Measurements from ENCODE around the gene ARAP2.
"Not testable (repeated sequence)": the region's sequence is repeated elsewhere in the genome, so short reads cannot be mapped to it uniquely, and the experiment has no call there.

Gene ARAP2

DNA sequence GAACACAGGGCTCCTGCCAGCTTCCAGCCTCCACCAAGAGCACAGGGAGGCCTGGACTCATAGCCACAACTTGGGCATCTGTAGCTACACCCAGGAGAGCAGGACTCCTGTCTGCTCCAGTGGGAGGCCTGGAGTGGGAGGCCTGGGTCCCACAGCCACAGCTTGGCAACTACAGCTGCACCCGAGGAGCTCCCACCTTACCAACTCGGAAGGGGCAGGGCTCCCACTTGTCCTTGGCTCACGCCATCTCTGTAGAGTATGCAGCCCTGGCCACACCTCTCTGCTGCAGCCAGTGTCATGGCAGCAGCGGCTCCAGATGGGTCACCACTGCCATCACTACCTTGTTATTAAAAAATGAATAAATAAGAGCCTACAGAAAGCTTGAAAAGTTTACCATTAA is 45.5 kb downstream of the ARAP2 start:
- WGBS, 2 experiments (ENCODE audit: insufficient coverage in 2 of 2): 86 to 96% methylated on average over 2 to 3 of the region's 4 CpGs
- no peak overlapping the region for H3K4me3 ChIP-seq (ENCODE audit: extremely low read depth, insufficient read depth, low read length, poor library complexity, severe bottlenecking)
- H3K27ac ChIP-seq (ENCODE audit: low read depth, low read length, severe bottlenecking): no peak overlapping the region
- H3K36me3 ChIP-seq (ENCODE audit: control insufficient read depth, insufficient read depth, low read length): no peaks in the 10 kb centered on the region
- H3K9me3 ChIP-seq (ENCODE audit: control insufficient read depth, low read length): no peaks in the 10 kb centered on the region
- no peaks in the 10 kb centered on the region for H3K4me1 ChIP-seq (ENCODE audit: control insufficient read depth, insufficient read depth, low read length, poor library complexity, severe bottlenecking)

DNA sequence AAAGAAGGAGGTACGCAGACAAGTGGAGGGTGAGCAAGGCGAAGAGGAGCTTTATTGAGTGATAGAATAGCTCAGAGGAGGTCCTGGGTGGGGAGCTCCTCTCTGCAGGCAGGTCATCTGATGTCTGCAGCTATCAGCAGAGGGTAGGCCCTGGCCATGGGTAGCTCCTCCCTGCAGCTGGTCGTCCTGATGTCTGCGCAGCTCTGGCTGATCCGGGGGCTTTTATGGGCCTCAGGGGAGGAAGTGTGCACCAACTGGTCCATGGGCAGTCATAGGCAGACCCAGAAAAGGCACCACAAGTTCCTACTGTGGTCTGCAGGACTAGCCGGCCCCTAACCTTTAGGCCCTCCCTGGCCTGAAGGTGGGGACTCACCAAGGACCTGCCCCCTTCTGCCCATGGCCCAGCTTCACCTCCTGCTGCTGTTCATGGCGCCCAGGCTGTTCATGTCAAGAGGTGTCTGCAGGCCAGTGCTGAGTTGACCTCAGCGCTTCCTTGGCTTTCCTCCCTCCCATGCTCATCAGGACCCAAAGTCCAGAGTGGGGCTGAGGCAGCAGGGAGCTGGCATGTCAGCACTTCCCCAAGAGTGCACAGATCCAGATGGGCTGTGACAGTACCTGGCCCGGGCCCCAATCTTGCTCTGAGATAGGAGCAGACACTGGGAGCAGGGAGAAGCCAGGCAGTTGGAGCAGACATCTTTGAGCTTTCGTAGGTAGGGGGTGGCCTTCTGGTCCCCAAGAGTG is 46.1 kb downstream of the ARAP2 start:
- 94 to 95% methylated on average over 7 to 8 of the region's 10 CpGs for WGBS, 2 experiments (ENCODE audit: insufficient coverage in 2 of 2)
- H3K9me3 ChIP-seq (ENCODE audit: control insufficient read depth, low read length): no peaks in the 10 kb centered on the region
- H3K27ac ChIP-seq (ENCODE audit: low read depth, low read length, severe bottlenecking): no peak overlapping the region
- no peak overlapping the region for H3K4me3 ChIP-seq (ENCODE audit: extremely low read depth, insufficient read depth, low read length, poor library complexity, severe bottlenecking)
- H3K36me3 ChIP-seq (ENCODE audit: control insufficient read depth, insufficient read depth, low read length): no peaks in the 10 kb centered on the region
- H3K4me1 ChIP-seq (ENCODE audit: control insufficient read depth, insufficient read depth, low read length, poor library complexity, severe bottlenecking): no peaks in the 10 kb centered on the region

DNA sequence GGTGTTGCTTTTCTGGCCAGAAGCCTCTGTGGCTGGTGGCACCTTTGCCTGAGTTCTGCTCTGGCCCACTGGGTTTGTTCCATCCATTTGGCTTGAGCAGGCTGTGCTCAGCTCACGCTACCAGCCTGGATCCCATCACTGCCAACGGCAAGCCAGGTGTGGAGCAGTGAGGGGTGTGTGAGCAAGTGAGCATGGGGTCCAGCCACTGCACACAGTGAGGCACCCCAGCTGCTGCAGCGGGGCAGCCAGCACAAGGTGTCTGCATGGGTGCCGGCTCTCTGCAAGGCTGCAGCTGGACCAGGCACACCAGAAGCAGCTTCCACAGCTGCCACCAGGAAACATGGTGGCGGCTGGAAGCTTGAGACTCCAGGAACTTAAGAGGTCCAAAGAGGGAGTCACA is 46.8 kb downstream of the ARAP2 start:
- H3K4me3 ChIP-seq (ENCODE audit: extremely low read depth, insufficient read depth, low read length, poor library complexity, severe bottlenecking): no peak overlapping the region
- no peak overlapping the region for H3K27ac ChIP-seq (ENCODE audit: low read depth, low read length, severe bottlenecking)
- no peaks in the 10 kb centered on the region for H3K4me1 ChIP-seq (ENCODE audit: control insufficient read depth, insufficient read depth, low read length, poor library complexity, severe bottlenecking)
- 86 to 89% methylated on average over 3 to 5 of the region's 5 CpGs for WGBS, 2 experiments (ENCODE audit: insufficient coverage in 2 of 2)
- H3K9me3 ChIP-seq (ENCODE audit: control insufficient read depth, low read length): no peaks in the 10 kb centered on the region
- H3K36me3 ChIP-seq (ENCODE audit: control insufficient read depth, insufficient read depth, low read length): no peaks in the 10 kb centered on the region

DNA sequence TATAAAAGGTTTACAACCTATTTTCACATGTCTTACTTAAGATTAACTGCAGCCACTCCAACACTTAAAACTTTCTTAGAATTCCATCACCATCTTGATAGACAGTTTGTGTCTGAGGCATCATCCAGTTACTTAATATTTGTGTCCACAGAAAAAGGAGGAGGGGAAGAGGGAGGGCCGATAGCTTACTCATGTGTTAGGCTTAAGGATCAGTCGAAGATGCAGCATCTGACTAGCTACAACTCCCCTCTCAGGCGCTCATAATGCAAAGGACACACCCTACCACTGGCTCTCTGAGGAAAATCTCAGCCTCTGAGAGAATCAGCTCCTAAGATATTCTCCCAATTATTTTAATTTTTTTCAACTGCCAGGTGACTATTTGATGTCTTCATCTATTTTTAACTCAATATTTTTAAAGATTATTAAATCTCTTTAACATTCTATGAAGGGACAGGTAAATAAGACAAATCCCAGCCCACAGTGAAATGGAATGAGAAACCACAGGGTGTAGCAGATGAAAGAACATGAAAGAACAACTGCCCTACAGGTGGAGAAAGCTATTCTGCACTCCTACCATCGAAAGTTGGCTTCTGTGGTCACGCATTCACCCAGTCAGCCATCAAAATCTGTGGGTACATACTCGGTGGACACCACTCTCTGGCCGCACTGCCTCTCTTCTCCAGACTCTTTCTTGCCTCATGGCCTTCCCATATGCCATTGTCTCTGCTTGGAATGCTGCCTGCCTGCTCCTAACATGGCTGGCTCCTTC is 48.0 kb downstream of the ARAP2 start:
- WGBS, 2 experiments (ENCODE audit: insufficient coverage in 2 of 2): 70 to 75% methylated on average over 5 to 6 of the region's 7 CpGs

DNA sequence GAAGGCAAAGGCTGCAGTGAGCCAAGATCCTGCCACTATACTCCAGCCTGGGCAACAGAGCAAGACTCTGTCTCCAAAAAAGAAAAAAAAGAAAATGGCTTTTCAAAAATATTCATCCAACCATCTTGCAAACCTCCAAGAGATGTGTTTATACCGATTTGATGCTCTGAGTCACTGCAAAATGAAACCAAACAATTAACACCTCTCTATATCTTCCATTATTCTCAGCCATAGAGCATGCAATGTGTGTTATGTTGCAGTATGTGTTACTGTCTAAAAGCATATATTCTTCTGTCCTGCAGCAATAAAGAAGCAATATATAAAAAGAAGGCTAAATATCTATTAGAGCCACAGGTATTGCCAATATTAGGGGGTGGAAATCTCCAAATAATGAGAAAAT is 51.4 kb downstream of the ARAP2 start:
- no peak overlapping the region for H3K4me3 ChIP-seq (ENCODE audit: extremely low read depth, insufficient read depth, low read length, poor library complexity, severe bottlenecking)
- H3K9me3 ChIP-seq (ENCODE audit: control insufficient read depth, low read length): no peaks in the 10 kb centered on the region
- 86% methylated on average over 1 of the region's 1 CpG; no CpG with 5 or more reads in 1 of the 2 experiments for WGBS, 2 experiments (ENCODE audit: insufficient coverage in 2 of 2)

More for the DNA sequence above, 48.0 kb downstream of the ARAP2 start:
- Histone ChIP-seq H3K4me1 (ENCODE audit: control insufficient read depth, insufficient read depth, low read length, poor library complexity, severe bottlenecking) (no peaks in the 10 kb centered on the region), H3K36me3 (ENCODE audit: control insufficient read depth, insufficient read depth, low read length) (no peaks in the 10 kb centered on the region), H3K9me3 (ENCODE audit: control insufficient read depth, low read length) (no peaks in the 10 kb centered on the region), H3K27ac (ENCODE audit: low read depth, low read length, severe bottlenecking) (no peak overlapping the region), H3K4me3 (ENCODE audit: extremely low read depth, insufficient read depth, low read length, poor library complexity, severe bottlenecking) (no peak overlapping the region)

DNA sequence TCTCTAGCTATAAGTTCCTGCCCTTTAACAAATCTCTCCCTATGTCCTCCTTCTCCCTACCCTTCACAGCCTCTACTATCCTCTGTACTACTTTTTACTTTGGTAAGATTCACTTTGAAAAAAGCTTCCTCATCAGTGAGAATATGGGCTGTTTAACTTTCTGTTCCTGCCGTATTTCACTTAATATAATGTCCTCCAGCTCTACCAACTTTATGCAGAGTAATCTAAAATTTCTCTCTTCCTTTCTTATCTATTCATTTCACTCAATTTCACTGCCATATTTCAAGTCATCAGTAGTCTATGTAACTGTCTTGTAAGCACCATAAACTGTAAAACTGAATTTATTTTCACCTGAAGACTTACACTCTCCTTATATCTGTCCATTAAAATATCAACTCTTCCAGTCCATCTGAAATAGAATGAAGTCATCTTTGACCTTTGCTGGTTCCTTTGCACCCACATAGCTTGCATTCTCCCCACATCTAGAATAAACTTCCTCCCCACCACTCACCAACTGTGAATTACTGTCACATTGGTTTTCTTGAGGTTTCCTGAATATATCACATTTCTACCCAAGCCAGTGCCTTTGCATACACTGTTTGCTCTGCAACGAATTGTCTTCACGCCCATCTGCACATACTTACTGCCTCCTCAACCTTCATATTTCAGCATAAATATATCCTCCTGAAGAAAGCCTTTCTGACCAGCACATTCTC is 54.6 kb downstream of the ARAP2 start:
- WGBS, 2 experiments (ENCODE audit: insufficient coverage in 2 of 2): 81 to 92% methylated on average over 3 of the region's 3 CpGs

More for the DNA sequence above, 51.4 kb downstream of the ARAP2 start:
- no peaks in the 10 kb centered on the region for H3K36me3 ChIP-seq (ENCODE audit: control insufficient read depth, insufficient read depth, low read length)
- no peak overlapping the region for H3K27ac ChIP-seq (ENCODE audit: low read depth, low read length, severe bottlenecking)
- H3K4me1 ChIP-seq (ENCODE audit: control insufficient read depth, insufficient read depth, low read length, poor library complexity, severe bottlenecking): no peaks in the 10 kb centered on the region

DNA sequence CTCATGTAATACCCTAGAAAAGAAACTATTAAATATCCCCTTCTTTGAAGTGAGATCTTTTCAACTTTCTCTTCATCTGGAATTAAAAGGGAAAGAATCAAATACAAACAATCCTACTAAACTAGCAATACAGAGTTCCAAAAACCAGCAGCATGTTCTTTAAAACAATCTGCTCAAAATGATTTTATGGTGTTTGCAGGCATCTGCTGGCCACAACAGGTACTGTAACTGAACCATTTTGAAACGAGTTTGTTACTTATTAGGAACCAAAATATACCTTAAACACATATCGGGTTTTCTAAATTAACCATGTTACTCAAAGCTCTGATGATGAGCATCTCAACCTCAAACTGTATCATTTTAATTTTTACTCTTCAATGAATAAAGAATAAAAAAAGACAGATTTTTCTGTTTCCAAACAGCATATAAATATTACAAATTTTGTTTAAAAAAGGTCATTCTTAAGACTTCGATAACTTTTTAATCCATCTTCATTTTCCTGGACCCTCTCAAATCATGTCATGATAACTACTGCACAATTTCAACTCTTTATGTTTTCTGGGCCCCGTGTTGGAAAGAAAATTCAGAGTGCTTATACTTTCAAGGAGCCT is 56.5 kb downstream of the ARAP2 start:
- WGBS, 2 experiments (ENCODE audit: insufficient coverage in 2 of 2): 62 to 90% methylated on average over 2 to 3 of the region's 4 CpGs
- no peak overlapping the region for H3K4me3 ChIP-seq (ENCODE audit: extremely low read depth, insufficient read depth, low read length, poor library complexity, severe bottlenecking)
- H3K9me3 ChIP-seq (ENCODE audit: control insufficient read depth, low read length): no peaks in the 10 kb centered on the region
- H3K4me1 ChIP-seq (ENCODE audit: control insufficient read depth, insufficient read depth, low read length, poor library complexity, severe bottlenecking): no peaks in the 10 kb centered on the region
- no peak overlapping the region for H3K27ac ChIP-seq (ENCODE audit: low read depth, low read length, severe bottlenecking)
- no peaks in the 10 kb centered on the region for H3K36me3 ChIP-seq (ENCODE audit: control insufficient read depth, insufficient read depth, low read length)

More for the DNA sequence above, 54.6 kb downstream of the ARAP2 start:
- Histone ChIP-seq H3K27ac (ENCODE audit: low read depth, low read length, severe bottlenecking) (no peak overlapping the region), H3K9me3 (ENCODE audit: control insufficient read depth, low read length) (no peaks in the 10 kb centered on the region), H3K36me3 (ENCODE audit: control insufficient read depth, insufficient read depth, low read length) (no peaks in the 10 kb centered on the region), H3K4me1 (ENCODE audit: control insufficient read depth, insufficient read depth, low read length, poor library complexity, severe bottlenecking) (no peaks in the 10 kb centered on the region), H3K4me3 (ENCODE audit: extremely low read depth, insufficient read depth, low read length, poor library complexity, severe bottlenecking) (no peak overlapping the region)

DNA sequence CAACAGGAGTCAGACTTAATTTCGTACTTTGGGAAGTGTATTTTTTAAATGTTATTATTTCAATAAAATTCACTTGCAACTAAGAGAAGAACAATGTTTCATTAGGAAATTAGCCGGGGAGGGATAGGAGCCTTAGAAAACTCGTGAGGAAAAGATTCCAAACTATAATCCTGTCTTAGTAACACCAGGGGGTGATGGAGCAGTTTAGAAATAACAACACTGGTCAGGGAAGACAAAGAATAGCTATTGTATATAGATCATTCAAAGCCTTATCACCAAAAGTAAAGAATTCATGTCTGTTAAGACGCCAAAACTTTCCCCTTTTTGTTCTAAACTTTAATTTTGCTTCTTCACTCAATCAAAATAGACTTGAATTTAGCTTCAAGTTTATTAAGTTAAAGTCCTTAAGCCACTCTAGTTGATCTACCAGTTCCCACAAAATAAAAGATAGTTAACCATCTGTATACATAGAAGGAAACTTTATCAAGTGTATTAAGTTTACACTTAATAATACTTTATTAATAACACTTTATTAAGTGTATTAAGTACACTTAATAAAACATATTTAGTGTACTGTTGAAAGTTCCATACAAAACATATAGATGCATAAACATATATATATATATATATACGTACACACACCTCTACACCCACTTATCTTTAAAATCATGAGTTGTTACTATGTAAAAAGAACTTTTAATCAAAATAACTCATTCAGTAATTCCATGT is 60.5 kb downstream of the ARAP2 start:
- Histone ChIP-seq H3K4me3 (ENCODE audit: extremely low read depth, insufficient read depth, low read length, poor library complexity, severe bottlenecking) (no peak overlapping the region), H3K27ac (ENCODE audit: low read depth, low read length, severe bottlenecking) (no peak overlapping the region), H3K4me1 (ENCODE audit: control insufficient read depth, insufficient read depth, low read length, poor library complexity, severe bottlenecking) (no peaks in the 10 kb centered on the region), H3K36me3 (ENCODE audit: control insufficient read depth, insufficient read depth, low read length) (no peaks in the 10 kb centered on the region), H3K9me3 (ENCODE audit: control insufficient read depth, low read length) (no peaks in the 10 kb centered on the region)
- 50% methylated on average over 1 of the region's 5 CpGs; no CpG with 5 or more reads in 1 of the 2 experiments for WGBS, 2 experiments (ENCODE audit: insufficient coverage in 2 of 2)

DNA sequence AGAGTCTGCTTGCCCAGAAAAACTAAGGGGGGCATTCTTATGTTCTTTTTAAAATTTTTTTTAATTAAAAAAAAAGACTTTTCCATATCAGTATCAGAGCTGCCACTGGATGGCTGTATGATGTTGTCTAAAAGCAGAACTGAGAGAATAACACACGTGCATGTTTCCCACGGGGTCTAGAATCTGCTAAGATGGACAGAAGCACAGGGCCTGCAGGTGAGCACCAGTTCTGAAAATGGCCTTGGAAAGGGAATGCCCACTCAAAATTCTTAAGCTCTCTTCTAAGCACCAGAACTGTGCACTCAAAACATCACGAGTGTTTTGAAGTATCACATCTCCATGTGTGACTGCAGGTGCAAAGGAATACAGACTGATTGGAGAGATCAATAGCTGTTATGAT is 61.1 kb downstream of the ARAP2 start:
- 91 to 95% methylated on average over 2 to 3 of the region's 3 CpGs for WGBS, 2 experiments (ENCODE audit: insufficient coverage in 2 of 2)

DNA sequence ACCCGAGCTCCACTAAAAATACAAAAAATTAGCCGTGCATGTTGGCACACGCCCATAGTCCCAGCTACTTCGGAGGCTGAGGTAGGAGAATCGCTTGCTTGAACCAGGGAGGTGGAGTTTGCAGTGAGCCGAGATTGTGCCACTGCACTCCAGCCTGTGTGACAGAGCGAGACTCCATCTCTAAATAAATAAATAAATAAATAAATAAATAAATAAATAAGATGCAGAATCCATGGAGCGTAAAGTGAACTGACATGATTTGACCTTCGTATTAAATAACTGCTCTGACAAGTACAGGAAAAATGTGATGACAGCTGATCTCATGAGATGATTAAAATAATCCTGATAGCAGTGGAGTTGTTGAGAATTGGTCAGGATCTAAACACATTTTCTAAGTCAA is 62.0 kb downstream of the ARAP2 start:
- not testable (repeated sequence) for H3K4me3 ChIP-seq (ENCODE audit: extremely low read depth, insufficient read depth, low read length, poor library complexity, severe bottlenecking); H3K27ac ChIP-seq (ENCODE audit: low read depth, low read length, severe bottlenecking); H3K36me3 ChIP-seq (ENCODE audit: control insufficient read depth, insufficient read depth, low read length); H3K4me1 ChIP-seq (ENCODE audit: control insufficient read depth, insufficient read depth, low read length, poor library complexity, severe bottlenecking); H3K9me3 ChIP-seq (ENCODE audit: control insufficient read depth, low read length)
- WGBS, 2 experiments (ENCODE audit: insufficient coverage in 2 of 2): 82 to 100% methylated on average over 1 to 7 of the region's 9 CpGs

More for the DNA sequence above, 61.1 kb downstream of the ARAP2 start:
- Histone ChIP-seq H3K9me3 (ENCODE audit: control insufficient read depth, low read length) (no peaks in the 10 kb centered on the region), H3K27ac (ENCODE audit: low read depth, low read length, severe bottlenecking) (no peak overlapping the region), H3K4me1 (ENCODE audit: control insufficient read depth, insufficient read depth, low read length, poor library complexity, severe bottlenecking) (no peaks in the 10 kb centered on the region), H3K4me3 (ENCODE audit: extremely low read depth, insufficient read depth, low read length, poor library complexity, severe bottlenecking) (no peak overlapping the region), H3K36me3 (ENCODE audit: control insufficient read depth, insufficient read depth, low read length) (no peaks in the 10 kb centered on the region)
